ENCODE data around the gene RMRP. TPM values are rescaled to one million over a fixed set of nuclear protein-coding genes. Genes with fewer than 3 reads are reported as not detected.

RMRP gene
- total RNA-seq, 1 donor from 2014 or later, result 118,473 TPM

DNA sequence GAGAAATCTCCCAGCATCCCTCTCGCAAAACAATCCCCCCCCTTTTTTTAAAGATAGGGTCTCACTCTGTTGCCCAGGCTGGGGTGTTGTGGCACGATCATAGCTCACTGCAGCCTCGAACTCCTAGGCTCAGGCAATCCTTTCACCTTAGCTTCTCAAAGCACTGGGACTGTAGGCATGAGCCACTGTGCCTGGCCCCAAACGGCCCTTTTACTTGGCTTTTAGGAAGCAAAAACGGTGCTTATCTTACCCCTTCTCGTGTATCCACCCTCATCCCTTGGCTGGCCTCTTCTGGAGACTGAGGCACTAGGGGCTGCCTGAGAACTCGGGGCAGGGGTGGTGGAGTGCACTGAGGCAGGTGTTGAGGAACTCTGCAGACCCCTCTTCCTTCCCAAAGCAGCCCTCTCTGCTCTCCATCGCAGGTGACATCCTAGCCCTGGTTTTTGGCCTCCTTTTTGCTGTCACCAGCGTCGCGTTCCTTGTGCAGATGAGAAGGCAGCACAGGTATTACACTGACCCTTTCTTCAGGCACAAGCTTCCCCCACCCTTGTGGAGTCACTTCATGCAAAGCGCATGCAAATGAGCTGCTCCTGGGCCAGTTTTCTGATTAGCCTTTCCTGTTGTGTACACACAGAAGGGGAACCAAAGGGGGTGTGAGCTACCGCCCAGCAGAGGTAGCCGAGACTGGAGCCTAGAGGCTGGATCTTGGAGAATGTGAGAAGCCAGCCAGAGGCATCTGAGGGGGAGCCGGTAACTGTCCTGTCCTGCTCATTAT, 22.7 kb upstream of the RMRP start:
- Histone ChIP-seq H3K9me3 (ENCODE audit: control insufficient read depth in 3 of 3, low read length in 3 of 3) (no peaks in the 10 kb centered on the region), H3K36me3 (ENCODE audit: control insufficient read depth in 3 of 3, insufficient read depth in 3 of 3, low read length in 3 of 3) (peaks cover 31 to 32% (median 31%) of the 10 kb centered on the region in 3 donors), H3K4me1 (ENCODE audit: control insufficient read depth in 3 of 3, insufficient read depth in 3 of 3, low read length in 3 of 3) (peaks cover 15 to 44% (median 22%) of the 10 kb centered on the region in 3 donors), H3K4me3 (ENCODE audit: low read length in 3 of 3) (no peak overlapping the region), H3K27ac (ENCODE audit: low read depth, low read length) (no peak overlapping the region), H3K9ac (ENCODE audit: low read depth in 1 of 3, low read length in 3 of 3) (no peak overlapping the region), H3K27me3 (ENCODE audit: control insufficient read depth in 3 of 3, insufficient read depth in 3 of 3, low read length in 3 of 3) (peaks cover 0 to 3% (median 0%) of the 10 kb centered on the region in 3 donors)

DNA sequence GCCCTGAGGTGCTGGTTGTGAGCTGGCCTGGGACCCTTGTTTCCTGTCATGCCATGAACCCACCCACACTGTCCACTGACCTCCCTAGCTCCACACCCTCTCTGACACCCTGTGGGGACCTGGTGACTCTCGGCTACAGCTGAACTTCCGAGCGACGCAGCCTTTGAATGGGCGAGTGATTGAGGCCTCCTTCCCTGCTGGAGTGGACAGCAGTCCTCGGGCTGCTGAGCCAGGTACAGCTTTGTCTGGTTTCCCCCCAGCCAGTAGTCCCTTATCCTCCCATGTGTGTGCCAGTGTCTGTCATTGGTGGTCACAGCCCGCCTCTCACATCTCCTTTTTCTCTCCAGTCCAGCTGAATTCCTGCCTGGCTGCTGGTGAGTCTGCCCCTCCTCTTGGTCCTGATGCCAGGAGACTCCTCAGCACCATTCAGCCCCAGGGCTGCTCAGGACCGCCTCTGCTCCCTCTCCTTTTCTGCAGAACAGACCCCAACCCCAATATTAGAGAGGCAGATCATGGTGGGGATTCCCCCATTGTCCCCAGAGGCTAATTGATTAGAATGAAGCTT, 22.0 kb upstream of the RMRP start:
- no peak overlapping the region for H3K4me3 ChIP-seq (ENCODE audit: low read length in 3 of 3)
- H3K27me3 ChIP-seq (ENCODE audit: control insufficient read depth in 3 of 3, insufficient read depth in 3 of 3, low read length in 3 of 3), result peaks cover 0 to 6% (median 0%) of the 10 kb centered on the region in 3 donors
- H3K9me3 ChIP-seq (ENCODE audit: control insufficient read depth in 3 of 3, low read length in 3 of 3), result no peaks in the 10 kb centered on the region
- no peak overlapping the region for H3K9ac ChIP-seq (ENCODE audit: low read depth in 1 of 3, low read length in 3 of 3)
- no peak overlapping the region for H3K27ac ChIP-seq (ENCODE audit: low read depth, low read length)
- H3K4me1 ChIP-seq (ENCODE audit: control insufficient read depth in 3 of 3, insufficient read depth in 3 of 3, low read length in 3 of 3), result peaks cover 9 to 40% (median 17%) of the 10 kb centered on the region in 3 donors
- H3K36me3 ChIP-seq (ENCODE audit: control insufficient read depth in 3 of 3, insufficient read depth in 3 of 3, low read length in 3 of 3), result peaks cover 24 to 26% (median 25%) of the 10 kb centered on the region in 3 donors

DNA sequence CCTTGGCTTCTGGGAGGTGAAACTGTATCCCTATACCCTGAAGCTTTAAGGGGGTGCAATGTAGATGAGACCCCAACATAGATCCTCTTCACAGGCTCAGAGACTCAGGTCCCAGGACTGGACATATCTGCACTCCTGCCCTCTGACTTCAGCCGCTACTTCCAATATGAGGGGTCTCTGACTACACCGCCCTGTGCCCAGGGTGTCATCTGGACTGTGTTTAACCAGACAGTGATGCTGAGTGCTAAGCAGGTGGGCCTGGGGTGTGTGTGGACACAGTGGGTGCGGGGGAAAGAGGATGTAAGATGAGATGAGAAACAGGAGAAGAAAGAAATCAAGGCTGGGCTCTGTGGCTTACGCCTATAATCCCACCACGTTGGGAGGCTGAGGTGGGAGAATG, 21.3 kb upstream of the RMRP start:
- Histone ChIP-seq H3K36me3 (ENCODE audit: control insufficient read depth in 3 of 3, insufficient read depth in 3 of 3, low read length in 3 of 3) (peaks cover 17 to 18% (median 17%) of the 10 kb centered on the region in 3 donors), H3K9ac (ENCODE audit: low read depth in 1 of 3, low read length in 3 of 3) (no peak overlapping the region), H3K9me3 (ENCODE audit: control insufficient read depth in 3 of 3, low read length in 3 of 3) (no peaks in the 10 kb centered on the region), H3K4me1 (ENCODE audit: control insufficient read depth in 3 of 3, insufficient read depth in 3 of 3, low read length in 3 of 3) (peaks cover 7 to 33% (median 9%) of the 10 kb centered on the region in 3 donors), H3K27me3 (ENCODE audit: control insufficient read depth in 3 of 3, insufficient read depth in 3 of 3, low read length in 3 of 3) (peaks cover 0 to 6% (median 0%) of the 10 kb centered on the region in 3 donors), H3K4me3 (ENCODE audit: low read length in 3 of 3) (no peak overlapping the region), H3K27ac (ENCODE audit: low read depth, low read length) (no peak overlapping the region)

DNA sequence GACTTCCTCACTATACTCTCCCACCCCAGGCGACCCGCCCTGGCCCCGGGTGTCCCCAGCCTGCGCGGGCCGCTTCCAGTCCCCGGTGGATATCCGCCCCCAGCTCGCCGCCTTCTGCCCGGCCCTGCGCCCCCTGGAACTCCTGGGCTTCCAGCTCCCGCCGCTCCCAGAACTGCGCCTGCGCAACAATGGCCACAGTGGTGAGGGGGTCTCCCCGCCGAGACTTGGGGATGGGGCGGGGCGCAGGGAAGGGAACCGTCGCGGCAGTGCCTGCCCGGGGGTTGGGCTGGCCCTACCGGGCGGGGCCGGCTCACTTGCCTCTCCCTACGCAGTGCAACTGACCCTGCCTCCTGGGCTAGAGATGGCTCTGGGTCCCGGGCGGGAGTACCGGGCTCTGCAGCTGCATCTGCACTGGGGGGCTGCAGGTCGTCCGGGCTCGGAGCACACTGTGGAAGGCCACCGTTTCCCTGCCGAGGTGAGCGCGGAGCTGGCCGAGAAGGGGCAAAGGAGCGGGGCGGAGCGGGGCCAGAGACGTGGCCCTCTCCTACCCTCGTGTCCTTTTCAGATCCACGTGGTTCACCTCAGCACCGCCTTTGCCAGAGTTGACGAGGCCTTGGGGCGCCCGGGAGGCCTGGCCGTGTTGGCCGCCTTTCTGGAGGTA, 18.0 kb upstream of the RMRP start:
- peak overlapping the region; percentile 59 to 64 (median 61) for H3K4me3 ChIP-seq (ENCODE audit: low read length in 3 of 3)
- H3K27ac ChIP-seq (ENCODE audit: low read depth, low read length), result no peak overlapping the region
- H3K27me3 ChIP-seq (ENCODE audit: control insufficient read depth in 3 of 3, insufficient read depth in 3 of 3, low read length in 3 of 3), result peaks cover 0 to 6% (median 0%) of the 10 kb centered on the region in 3 donors
- H3K36me3 ChIP-seq (ENCODE audit: control insufficient read depth in 3 of 3, insufficient read depth in 3 of 3, low read length in 3 of 3), result no peaks in the 10 kb centered on the region
- peaks cover 19 to 22% (median 19%) of the 10 kb centered on the region in 3 donors for H3K4me1 ChIP-seq (ENCODE audit: control insufficient read depth in 3 of 3, insufficient read depth in 3 of 3, low read length in 3 of 3)
- peak overlapping the region; percentile 51 to 70 (median 53) for H3K9ac ChIP-seq (ENCODE audit: low read depth in 1 of 3, low read length in 3 of 3)
- H3K9me3 ChIP-seq (ENCODE audit: control insufficient read depth in 3 of 3, low read length in 3 of 3), result no peaks in the 10 kb centered on the region

DNA sequence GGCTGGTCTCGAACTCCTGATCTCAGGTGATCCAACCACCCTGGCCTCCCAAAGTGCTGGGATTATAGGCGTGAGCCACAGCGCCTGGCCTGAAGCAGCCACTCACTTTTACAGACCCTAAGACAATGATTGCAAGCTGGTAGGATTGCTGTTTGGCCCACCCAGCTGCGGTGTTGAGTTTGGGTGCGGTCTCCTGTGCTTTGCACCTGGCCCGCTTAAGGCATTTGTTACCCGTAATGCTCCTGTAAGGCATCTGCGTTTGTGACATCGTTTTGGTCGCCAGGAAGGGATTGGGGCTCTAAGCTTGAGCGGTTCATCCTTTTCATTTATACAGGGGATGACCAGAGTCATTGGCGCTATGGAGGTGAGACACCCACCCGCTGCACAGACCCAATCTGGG, 17.4 kb upstream of the RMRP start:
- H3K9ac ChIP-seq (ENCODE audit: low read depth in 1 of 3, low read length in 3 of 3), result no peak overlapping the region

DNA sequence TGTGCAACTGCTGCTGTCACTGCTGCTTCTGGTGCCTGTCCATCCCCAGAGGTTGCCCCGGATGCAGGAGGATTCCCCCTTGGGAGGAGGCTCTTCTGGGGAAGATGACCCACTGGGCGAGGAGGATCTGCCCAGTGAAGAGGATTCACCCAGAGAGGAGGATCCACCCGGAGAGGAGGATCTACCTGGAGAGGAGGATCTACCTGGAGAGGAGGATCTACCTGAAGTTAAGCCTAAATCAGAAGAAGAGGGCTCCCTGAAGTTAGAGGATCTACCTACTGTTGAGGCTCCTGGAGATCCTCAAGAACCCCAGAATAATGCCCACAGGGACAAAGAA, 16.2 kb upstream of the RMRP start:
- peaks cover 19 to 22% (median 19%) of the 10 kb centered on the region in 3 donors for H3K4me1 ChIP-seq (ENCODE audit: control insufficient read depth in 3 of 3, insufficient read depth in 3 of 3, low read length in 3 of 3)
- no peaks in the 10 kb centered on the region for H3K36me3 ChIP-seq (ENCODE audit: control insufficient read depth in 3 of 3, insufficient read depth in 3 of 3, low read length in 3 of 3)
- peak overlapping the region in 1 of 3 donors; percentile 13 for H3K4me3 ChIP-seq (ENCODE audit: low read length in 3 of 3)
- H3K9ac ChIP-seq (ENCODE audit: low read depth in 1 of 3, low read length in 3 of 3), result no peak overlapping the region
- H3K9me3 ChIP-seq (ENCODE audit: control insufficient read depth in 3 of 3, low read length in 3 of 3), result no peaks in the 10 kb centered on the region
- no peak overlapping the region for H3K27ac ChIP-seq (ENCODE audit: low read depth, low read length)
- peaks cover 0 to 6% (median 0%) of the 10 kb centered on the region in 3 donors for H3K27me3 ChIP-seq (ENCODE audit: control insufficient read depth in 3 of 3, insufficient read depth in 3 of 3, low read length in 3 of 3)

More for the DNA sequence above, 17.4 kb upstream of the RMRP start:
- H3K4me1 ChIP-seq (ENCODE audit: control insufficient read depth in 3 of 3, insufficient read depth in 3 of 3, low read length in 3 of 3), result peaks cover 19 to 22% (median 19%) of the 10 kb centered on the region in 3 donors
- H3K4me3 ChIP-seq (ENCODE audit: low read length in 3 of 3), result peak overlapping the region in 2 of 3 donors; percentile 61 to 64
- no peaks in the 10 kb centered on the region for H3K36me3 ChIP-seq (ENCODE audit: control insufficient read depth in 3 of 3, insufficient read depth in 3 of 3, low read length in 3 of 3)
- H3K9me3 ChIP-seq (ENCODE audit: control insufficient read depth in 3 of 3, low read length in 3 of 3), result no peaks in the 10 kb centered on the region
- H3K27me3 ChIP-seq (ENCODE audit: control insufficient read depth in 3 of 3, insufficient read depth in 3 of 3, low read length in 3 of 3), result peaks cover 0 to 6% (median 0%) of the 10 kb centered on the region in 3 donors
- H3K27ac ChIP-seq (ENCODE audit: low read depth, low read length), result no peak overlapping the region

DNA sequence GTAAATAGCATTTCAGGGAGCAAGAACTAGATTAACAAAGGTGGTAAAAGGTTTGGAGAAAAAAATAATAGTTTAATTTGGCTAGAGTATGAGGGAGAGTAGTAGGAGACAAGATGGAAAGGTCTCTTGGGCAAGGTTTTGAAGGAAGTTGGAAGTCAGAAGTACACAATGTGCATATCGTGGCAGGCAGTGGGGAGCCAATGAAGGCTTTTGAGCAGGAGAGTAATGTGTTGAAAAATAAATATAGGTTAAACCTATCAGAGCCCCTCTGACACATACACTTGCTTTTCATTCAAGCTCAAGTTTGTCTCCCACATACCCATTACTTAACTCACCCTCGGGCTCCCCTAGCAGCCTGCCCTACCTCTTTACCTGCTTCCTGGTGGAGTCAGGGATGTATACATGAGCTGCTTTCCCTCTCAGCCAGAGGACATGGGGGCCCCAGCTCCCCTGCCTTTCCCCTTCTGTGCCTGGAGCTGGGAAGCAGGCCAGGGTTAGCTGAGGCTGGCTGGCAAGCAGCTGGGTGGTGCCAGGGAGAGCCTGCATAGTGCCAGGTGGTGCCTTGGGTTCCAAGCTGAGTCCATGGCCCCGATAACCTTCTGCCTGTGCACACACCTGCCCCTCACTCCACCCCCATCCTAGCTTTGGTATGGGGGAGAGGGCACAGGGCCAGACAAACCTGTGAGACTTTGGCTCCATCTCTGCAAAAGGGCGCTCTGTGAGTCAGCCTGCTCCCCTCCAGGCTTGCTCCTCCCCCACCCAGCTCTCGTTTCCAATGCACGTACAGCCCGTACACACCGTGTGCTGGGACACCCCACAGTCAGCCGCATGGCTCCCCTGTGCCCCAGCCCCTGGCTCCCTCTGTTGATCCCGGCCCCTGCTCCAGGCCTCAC, 15.6 kb upstream of the RMRP start, which contains the start of gene CA9:
Gene CA9, plus strand, starts transcription at position 797 of the 893 bp plus-strand sequence. Its CDS starts 32 bp downstream, at position 829.
- H3K27ac ChIP-seq (ENCODE audit: low read depth, low read length), result no peak within 1 kb of the TSS
- peaks cover 0 to 6% (median 0%) of the 10 kb centered on the region in 3 donors for H3K27me3 ChIP-seq (ENCODE audit: control insufficient read depth in 3 of 3, insufficient read depth in 3 of 3, low read length in 3 of 3)
- H3K9me3 ChIP-seq (ENCODE audit: control insufficient read depth in 3 of 3, low read length in 3 of 3), result no peaks in the 10 kb centered on the region
- peak within 1 kb of the TSS; percentile 22 to 51 (median 30) for H3K4me3 ChIP-seq (ENCODE audit: low read length in 3 of 3)
- H3K36me3 ChIP-seq (ENCODE audit: control insufficient read depth in 3 of 3, insufficient read depth in 3 of 3, low read length in 3 of 3), result no peaks in the 10 kb centered on the region
- H3K9ac ChIP-seq (ENCODE audit: low read depth in 1 of 3, low read length in 3 of 3), result peak within 1 kb of the TSS in 1 of 3 donors; percentile 54
- peaks cover 19 to 22% (median 19%) of the 10 kb centered on the region in 3 donors for H3K4me1 ChIP-seq (ENCODE audit: control insufficient read depth in 3 of 3, insufficient read depth in 3 of 3, low read length in 3 of 3)

DNA sequence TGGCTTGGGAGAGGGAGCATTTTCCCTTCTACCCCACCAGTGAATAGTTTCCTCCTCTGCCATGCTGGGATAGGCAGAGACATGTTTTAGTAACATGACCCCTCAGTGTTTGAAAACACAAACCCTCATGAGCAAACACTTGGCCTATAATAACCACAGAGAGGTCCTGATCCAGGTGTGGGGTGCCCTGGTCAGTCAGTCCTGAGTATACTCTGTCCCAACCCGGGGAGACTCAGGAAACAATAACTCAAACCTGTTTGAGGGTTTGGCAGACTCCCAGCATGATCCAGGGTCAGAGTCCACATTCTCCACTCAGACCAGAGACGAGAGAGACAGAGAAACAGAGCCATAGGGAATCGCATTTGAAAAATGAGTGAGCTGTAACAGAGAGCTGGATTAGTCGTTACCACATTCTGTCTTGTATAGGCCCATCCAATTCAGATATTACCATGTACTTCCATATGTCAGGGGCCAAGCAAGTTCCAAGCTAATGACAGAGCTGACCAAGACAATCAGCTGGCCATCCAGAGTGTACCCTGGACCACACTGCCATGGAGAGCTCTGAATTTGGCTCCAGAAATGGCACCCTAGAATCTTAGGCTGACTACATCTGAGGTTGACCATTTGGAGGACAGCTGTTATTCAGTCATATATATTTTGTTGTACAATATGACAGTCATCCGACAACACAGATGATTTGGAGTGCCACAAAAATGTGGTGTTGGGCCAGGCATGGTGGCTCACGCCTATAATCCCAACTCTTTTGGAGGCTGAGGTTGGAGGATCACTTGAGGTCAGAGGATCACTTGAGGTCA, 11.7 kb upstream of the RMRP start:
- no peaks in the 10 kb centered on the region for H3K9me3 ChIP-seq (ENCODE audit: control insufficient read depth in 3 of 3, low read length in 3 of 3)
- peaks cover 20 to 21% (median 21%) of the 10 kb centered on the region in 3 donors for H3K4me1 ChIP-seq (ENCODE audit: control insufficient read depth in 3 of 3, insufficient read depth in 3 of 3, low read length in 3 of 3)
- no peak overlapping the region for H3K27ac ChIP-seq (ENCODE audit: low read depth, low read length)
- H3K36me3 ChIP-seq (ENCODE audit: control insufficient read depth in 3 of 3, insufficient read depth in 3 of 3, low read length in 3 of 3), result no peaks in the 10 kb centered on the region
- H3K9ac ChIP-seq (ENCODE audit: low read depth in 1 of 3, low read length in 3 of 3), result no peak overlapping the region
- H3K4me3 ChIP-seq (ENCODE audit: low read length in 3 of 3), result no peak overlapping the region
- H3K27me3 ChIP-seq (ENCODE audit: control insufficient read depth in 3 of 3, insufficient read depth in 3 of 3, low read length in 3 of 3), result no peaks in the 10 kb centered on the region

DNA sequence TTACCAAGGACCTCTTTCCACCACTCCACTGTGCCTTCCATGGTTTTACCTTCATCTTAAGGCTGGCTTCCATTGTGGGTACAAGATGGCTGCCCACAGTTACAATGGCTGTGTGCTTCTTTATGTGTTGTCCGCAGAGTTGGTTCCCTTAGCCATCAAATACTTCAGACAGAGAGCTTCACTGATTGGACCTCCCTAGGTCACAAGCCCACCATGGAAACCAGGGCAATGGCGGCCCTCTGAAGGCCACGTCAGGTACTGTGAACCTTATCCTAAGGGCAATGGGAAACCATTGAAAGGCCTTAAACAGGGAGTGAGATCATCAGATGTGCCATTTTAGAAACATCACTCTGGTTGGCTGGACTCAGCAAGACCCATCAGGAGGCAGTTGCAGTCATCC, 10.1 kb upstream of the RMRP start:
- Histone ChIP-seq H3K9me3 (ENCODE audit: control insufficient read depth in 3 of 3, low read length in 3 of 3) (no peaks in the 10 kb centered on the region), H3K4me1 (ENCODE audit: control insufficient read depth in 3 of 3, insufficient read depth in 3 of 3, low read length in 3 of 3) (peaks cover 9 to 16% (median 14%) of the 10 kb centered on the region in 3 donors), H3K27ac (ENCODE audit: low read depth, low read length) (no peak overlapping the region), H3K4me3 (ENCODE audit: low read length in 3 of 3) (no peak overlapping the region), H3K36me3 (ENCODE audit: control insufficient read depth in 3 of 3, insufficient read depth in 3 of 3, low read length in 3 of 3) (no peaks in the 10 kb centered on the region), H3K9ac (ENCODE audit: low read depth in 1 of 3, low read length in 3 of 3) (no peak overlapping the region), H3K27me3 (ENCODE audit: control insufficient read depth in 3 of 3, insufficient read depth in 3 of 3, low read length in 3 of 3) (no peaks in the 10 kb centered on the region)
